Thoracic aorta (tissue), 2 donors: ENCODE data around the gene ZNF24. TPM values are rescaled to one million over a fixed set of nuclear protein-coding genes. Genes with fewer than 3 reads are reported as not detected.

Experiments used
- ATAC-seq: fragments of 150-250 bp; one replicate; pipeline ENCODE4 v1.8.0; 2017; ENCODE audit warnings: low read depth; ENCODE audit not compliant: insufficient number of reproducible peaks, low FRiP score
- DNase-seq: peaks from one replicate; pipeline ENCODE4 v3.0.0-alpha.2; 2020; ENCODE audit warnings: low spot score
- H3K27ac ChIP-seq, 2 donors: fragments of 200-600 bp; sonication (generic); 1 replicate in 1 of 2; 2 replicates in 1 of 2; pipeline ENCODE4 v1.5.1; 2016; ENCODE audit warnings: mild to moderate bottlenecking in 2 of 2, moderate library complexity in 2 of 2
- H3K27me3 ChIP-seq: fragments of 200-600 bp; sonication (generic); replicated peaks from 2 replicates; pipeline ENCODE4 v1.6.0; 2016; ENCODE audit warnings: mild to moderate bottlenecking; ENCODE audit not compliant: insufficient read depth
- H3K36me3 ChIP-seq: fragments of 200-600 bp; sonication (generic); one replicate; pipeline ENCODE4 v1.5.1; 2016
- H3K4me1 ChIP-seq, 2 donors: fragments of 200-600 bp; sonication (generic); 1 replicate in 1 of 2; 2 replicates in 1 of 2; pipeline versions ENCODE4 v1.5.1 to v1.6.0; 2016; ENCODE audit warnings: low read depth in 2 of 2, mild to moderate bottlenecking in 1 of 2; ENCODE audit not compliant: control insufficient read depth in 1 of 2
- H3K4me3 ChIP-seq: fragments of 200-600 bp; sonication (generic); 2 replicates; pipeline ENCODE4 v1.5.1; 2016; ENCODE audit warnings: mild to moderate bottlenecking
- H3K9me3 ChIP-seq: fragments of 200-600 bp; sonication (generic); 2 replicates; pipeline ENCODE4 v1.5.1; 2016
- total RNA-seq, 2 donors: library from RNA; depleted of rRNA; stranded (reverse); fragments of >200 nt; gene quantifications; one replicate each; pipeline versions ENCODE4 v1.1.0 to v1.2.3, GENCODE V29; 2016
- TF ChIP-seq, protein P1 (sequence below): fragments of 200-600 bp; sonication (generic); IDR thresholded peaks from one replicate; pipeline ENCODE4 v1.5.1; 2019; ENCODE audit warnings: antibody characterized with exemption

Gene ZNF24
- total RNA-seq, 2 donors from 2014 or later: 26.1 to 40.8 TPM

DNA sequence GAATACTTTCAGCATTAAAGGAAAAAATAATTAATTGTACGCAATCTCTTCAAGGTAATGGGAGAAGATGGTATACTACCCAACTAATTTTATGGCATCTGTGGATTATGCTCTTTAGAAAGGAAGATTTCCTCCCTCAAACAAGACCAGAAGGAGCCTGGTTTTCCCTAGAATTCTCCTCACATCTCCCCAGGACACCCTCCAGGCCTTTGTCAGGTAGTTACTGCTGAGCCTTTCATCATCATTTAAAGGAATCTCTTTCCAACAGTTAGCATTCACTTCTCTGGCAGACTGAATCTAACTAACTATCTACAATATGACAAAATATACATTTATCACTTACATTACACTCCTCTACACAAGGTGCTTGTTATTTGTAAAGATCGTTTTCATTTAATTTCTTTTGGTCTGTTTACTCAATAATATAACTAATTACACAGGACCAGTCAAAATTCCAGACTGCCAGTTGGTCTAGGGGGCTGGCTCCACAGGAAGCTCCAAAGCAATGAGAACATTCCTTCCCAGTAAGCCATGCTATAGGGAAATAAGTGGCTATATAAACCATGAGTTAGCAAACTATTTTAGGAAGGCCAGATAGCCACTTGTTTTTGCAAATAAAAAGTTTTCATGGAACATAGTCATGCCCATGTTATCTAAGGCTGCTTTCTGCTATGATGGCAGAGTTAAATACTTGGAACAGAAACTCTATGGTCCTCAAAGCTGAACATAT, 19.1 kb downstream of the ZNF24 start:
- TF ChIP-seq, protein P1, sequence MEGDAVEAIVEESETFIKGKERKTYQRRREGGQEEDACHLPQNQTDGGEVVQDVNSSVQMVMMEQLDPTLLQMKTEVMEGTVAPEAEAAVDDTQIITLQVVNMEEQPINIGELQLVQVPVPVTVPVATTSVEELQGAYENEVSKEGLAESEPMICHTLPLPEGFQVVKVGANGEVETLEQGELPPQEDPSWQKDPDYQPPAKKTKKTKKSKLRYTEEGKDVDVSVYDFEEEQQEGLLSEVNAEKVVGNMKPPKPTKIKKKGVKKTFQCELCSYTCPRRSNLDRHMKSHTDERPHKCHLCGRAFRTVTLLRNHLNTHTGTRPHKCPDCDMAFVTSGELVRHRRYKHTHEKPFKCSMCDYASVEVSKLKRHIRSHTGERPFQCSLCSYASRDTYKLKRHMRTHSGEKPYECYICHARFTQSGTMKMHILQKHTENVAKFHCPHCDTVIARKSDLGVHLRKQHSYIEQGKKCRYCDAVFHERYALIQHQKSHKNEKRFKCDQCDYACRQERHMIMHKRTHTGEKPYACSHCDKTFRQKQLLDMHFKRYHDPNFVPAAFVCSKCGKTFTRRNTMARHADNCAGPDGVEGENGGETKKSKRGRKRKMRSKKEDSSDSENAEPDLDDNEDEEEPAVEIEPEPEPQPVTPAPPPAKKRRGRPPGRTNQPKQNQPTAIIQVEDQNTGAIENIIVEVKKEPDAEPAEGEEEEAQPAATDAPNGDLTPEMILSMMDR: no peak
- Histone ChIP-seq H3K9me3 (no peaks in the 10 kb centered on the region), H3K4me3 (no peak overlapping the region), H3K27ac (no peak overlapping the region), H3K36me3 (no peaks in the 10 kb centered on the region), H3K4me1 (no peaks in the 10 kb centered on the region), H3K27me3 (no peaks in the 10 kb centered on the region)
- DNase-seq: no peak
- no peak for ATAC-seq

DNA sequence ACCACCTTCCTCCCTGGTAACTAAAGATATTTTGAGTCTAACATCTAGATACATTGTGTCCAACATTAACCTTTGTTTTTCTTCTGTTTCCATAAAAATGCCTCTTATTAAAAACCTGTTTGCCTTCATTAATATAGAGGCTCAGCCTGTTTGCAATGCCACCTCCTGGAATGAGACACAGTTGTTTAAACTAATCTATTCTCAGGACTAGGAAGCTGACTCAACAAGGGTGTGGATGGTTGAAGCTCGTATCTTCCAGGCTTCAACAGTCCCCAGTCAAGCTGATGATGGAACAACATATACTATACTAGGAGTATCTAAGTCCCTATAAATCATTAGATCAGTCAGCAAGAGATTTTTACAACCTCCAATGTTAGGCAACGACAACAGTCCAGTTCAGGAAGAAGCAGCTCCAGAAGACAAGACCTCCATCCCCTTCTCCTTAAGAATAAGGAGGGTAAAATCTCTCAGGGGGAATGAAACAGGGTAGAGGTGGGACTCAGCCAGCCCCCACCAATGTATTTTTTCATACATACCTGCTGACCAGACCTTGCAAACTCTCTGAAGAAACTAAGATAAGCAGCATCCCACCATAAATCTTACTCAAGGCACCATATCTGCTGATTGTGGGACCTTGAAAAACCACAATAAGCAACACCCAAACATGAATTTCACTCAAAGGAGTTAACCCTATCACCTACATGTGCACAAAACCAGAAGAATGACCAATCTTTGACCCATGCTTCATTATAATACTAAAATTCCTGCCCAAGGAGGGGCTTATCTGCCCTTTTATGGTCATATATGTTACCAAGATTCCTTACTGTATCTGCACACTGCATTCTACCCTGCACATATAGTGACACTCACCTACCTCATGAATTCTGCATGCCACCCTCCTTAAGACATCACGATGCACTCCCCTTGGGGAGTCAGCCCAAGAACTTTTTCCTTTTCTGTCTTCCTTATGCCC, 21.4 kb downstream of the ZNF24 start:
- Histone ChIP-seq H3K27ac (no peak overlapping the region), H3K36me3 (no peaks in the 10 kb centered on the region), H3K9me3 (no peaks in the 10 kb centered on the region), H3K4me3 (no peak overlapping the region), H3K4me1 (no peaks in the 10 kb centered on the region), H3K27me3 (no peaks in the 10 kb centered on the region)
- ATAC-seq (no peak), DNase-seq (no peak)
- TF ChIP-seq, protein P1: no peak

DNA sequence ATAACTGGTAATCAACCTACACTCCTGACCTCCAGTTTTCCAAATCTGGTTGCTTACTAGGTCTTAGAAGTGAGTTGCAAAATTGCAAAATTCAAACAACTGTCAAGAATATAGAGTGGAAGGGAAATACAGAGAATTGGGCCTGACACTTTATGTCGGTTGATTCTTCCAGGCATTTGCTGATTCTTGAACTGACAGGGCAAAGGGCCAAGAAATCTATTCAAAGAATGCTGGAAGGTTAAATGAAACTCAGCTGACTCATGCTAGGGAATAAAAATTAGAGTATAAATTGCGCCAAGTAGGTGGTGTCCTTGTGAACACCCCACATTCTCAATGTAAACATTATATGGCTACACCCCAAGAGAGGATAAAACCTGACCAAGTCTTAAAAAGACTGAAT, 32.7 kb downstream of the ZNF24 start:
- Histone ChIP-seq H3K4me1 (no peaks in the 10 kb centered on the region), H3K9me3 (peaks cover 47% of the 10 kb centered on the region), H3K27ac (no peak overlapping the region), H3K27me3 (no peaks in the 10 kb centered on the region), H3K36me3 (peaks cover 9% of the 10 kb centered on the region), H3K4me3 (no peak overlapping the region)
- ATAC-seq (no peak), DNase-seq (no peak)
- TF ChIP-seq, protein P1: no peak

DNA sequence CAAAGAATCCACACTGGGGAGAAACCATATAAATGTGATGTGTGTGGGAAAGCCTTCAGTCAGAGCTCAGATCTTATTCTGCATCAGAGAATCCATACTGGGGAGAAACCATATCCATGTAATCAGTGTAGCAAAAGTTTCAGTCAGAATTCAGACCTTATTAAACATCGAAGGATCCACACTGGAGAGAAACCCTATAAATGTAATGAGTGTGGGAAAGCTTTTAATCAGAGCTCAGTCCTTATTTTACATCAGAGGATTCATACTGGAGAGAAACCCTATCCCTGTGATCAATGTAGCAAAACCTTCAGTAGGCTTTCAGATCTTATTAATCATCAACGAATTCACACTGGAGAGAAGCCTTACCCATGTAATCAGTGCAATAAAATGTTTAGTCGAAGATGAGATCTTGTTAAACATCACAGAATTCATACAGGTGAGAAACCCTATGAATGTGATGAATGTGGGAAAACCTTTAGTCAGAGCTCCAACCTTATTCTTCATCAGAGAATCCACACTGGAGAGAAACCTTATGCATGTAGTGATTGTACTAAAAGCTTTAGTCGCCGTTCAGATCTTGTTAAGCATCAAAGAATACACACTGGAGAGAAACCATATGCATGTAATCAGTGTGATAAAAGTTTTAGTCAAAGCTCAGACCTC, 37.5 kb downstream of the ZNF24 start:
- ATAC-seq: no peak
- no peak for DNase-seq
- H3K4me1 ChIP-seq: no peaks in the 10 kb centered on the region
- TF ChIP-seq, protein P1: no peak
- H3K36me3 ChIP-seq: peaks cover 24% of the 10 kb centered on the region
- no peak overlapping the region for H3K4me3 ChIP-seq
- H3K27ac ChIP-seq: no peak overlapping the region
- peaks cover 83% of the 10 kb centered on the region for H3K9me3 ChIP-seq
- no peaks in the 10 kb centered on the region for H3K27me3 ChIP-seq

DNA sequence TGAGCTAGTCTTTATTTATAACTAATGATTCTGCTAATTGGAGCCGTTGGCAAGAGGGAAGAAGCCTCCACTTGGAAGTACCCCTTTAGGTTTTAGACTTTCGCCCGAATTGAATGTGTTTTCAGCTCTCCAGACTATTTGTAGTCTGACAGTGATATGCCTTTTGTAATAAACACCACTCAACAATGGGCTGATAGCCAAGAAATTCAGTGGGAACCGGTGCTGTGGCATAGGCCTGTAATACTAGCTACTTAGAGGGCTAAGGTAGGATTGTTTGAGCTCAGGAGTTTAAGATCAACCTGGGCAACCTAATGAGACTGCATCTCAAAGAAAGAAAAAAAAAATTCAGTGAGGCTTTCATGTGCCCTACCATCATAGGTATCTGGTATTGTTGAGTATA, 40.6 kb downstream of the ZNF24 start:
- ATAC-seq (no peak), DNase-seq (no peak)
- peaks cover 33% of the 10 kb centered on the region for H3K36me3 ChIP-seq
- TF ChIP-seq, protein P1: no peak
- no peak overlapping the region for H3K4me3 ChIP-seq
- peaks cover 79% of the 10 kb centered on the region for H3K9me3 ChIP-seq
- no peaks in the 10 kb centered on the region for H3K4me1 ChIP-seq
- no peaks in the 10 kb centered on the region for H3K27me3 ChIP-seq
- H3K27ac ChIP-seq: no peak overlapping the region
